Uterus (tissue), 2 donors: Measurements from ENCODE around the gene SELP.

Experiments
- POLR2A ChIP-seq, 2 donors: fragments of 450-650 bp; IDR thresholded peaks; one replicate each; pipeline ENCODE4 v1.6.1; 2016; ENCODE audit warnings: antibody characterized with exemption in 2 of 2, mild to moderate bottlenecking in 1 of 2, moderate library complexity in 1 of 2
- TF ChIP-seq, protein P1 (sequence below), 4 experiments: fragments of 200-600 bp in 2 of 4; fragments of 450-650 bp in 2 of 4; sonication (generic) in 2 of 4; IDR thresholded peaks; one replicate each; pipeline ENCODE4 v1.5.1; 2016 to 2019; ENCODE audit warnings: antibody characterized with exemption in 4 of 4, mild to moderate bottlenecking in 2 of 4, moderate library complexity in 1 of 4

DNA sequence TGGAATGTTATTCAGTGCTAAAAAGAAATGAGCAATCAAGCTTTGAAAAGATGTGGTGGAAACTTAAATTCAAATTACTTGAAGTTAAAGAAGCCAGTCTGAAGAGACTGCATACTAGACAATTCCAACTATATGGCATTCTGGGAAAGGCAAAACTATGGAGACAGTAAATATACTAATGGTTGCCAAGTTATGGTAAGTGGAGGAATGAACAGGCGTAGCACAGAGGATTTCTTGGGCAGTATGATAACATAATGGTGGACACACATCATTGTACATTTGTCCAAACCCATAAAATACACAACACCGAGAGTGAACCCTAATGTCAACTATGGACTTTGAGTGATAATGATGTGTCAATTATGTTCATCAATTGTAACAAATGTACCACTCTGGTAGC lies 21.1 kb upstream of the SELP start:
- TF ChIP-seq, protein P1, sequence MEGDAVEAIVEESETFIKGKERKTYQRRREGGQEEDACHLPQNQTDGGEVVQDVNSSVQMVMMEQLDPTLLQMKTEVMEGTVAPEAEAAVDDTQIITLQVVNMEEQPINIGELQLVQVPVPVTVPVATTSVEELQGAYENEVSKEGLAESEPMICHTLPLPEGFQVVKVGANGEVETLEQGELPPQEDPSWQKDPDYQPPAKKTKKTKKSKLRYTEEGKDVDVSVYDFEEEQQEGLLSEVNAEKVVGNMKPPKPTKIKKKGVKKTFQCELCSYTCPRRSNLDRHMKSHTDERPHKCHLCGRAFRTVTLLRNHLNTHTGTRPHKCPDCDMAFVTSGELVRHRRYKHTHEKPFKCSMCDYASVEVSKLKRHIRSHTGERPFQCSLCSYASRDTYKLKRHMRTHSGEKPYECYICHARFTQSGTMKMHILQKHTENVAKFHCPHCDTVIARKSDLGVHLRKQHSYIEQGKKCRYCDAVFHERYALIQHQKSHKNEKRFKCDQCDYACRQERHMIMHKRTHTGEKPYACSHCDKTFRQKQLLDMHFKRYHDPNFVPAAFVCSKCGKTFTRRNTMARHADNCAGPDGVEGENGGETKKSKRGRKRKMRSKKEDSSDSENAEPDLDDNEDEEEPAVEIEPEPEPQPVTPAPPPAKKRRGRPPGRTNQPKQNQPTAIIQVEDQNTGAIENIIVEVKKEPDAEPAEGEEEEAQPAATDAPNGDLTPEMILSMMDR (IDR thresholded peaks at IDR 0.05): no peak
- TF ChIP-seq POLR2A (IDR thresholded peaks at IDR 0.05): no peak
